HG03521 (cell line): ENCODE results near the gene DLL1.

Experiments
- ATAC-seq: cut with Tn5 transposase; IDR thresholded peaks from one replicate; pipeline ENCODE4 v1.9.1; 2021; ENCODE audit warnings: mild to moderate bottlenecking, moderate library complexity; ENCODE audit not compliant: unreplicated experiment

The DLL1 gene

GRCh38 chr6:170253226-170253909 lies 37.5 kb downstream of the DLL1 start:
- ATAC-seq, result no peak

GRCh38 chr6:170251776-170252571 lies 38.9 kb downstream of the DLL1 start:
- no peak for ATAC-seq

DNA sequence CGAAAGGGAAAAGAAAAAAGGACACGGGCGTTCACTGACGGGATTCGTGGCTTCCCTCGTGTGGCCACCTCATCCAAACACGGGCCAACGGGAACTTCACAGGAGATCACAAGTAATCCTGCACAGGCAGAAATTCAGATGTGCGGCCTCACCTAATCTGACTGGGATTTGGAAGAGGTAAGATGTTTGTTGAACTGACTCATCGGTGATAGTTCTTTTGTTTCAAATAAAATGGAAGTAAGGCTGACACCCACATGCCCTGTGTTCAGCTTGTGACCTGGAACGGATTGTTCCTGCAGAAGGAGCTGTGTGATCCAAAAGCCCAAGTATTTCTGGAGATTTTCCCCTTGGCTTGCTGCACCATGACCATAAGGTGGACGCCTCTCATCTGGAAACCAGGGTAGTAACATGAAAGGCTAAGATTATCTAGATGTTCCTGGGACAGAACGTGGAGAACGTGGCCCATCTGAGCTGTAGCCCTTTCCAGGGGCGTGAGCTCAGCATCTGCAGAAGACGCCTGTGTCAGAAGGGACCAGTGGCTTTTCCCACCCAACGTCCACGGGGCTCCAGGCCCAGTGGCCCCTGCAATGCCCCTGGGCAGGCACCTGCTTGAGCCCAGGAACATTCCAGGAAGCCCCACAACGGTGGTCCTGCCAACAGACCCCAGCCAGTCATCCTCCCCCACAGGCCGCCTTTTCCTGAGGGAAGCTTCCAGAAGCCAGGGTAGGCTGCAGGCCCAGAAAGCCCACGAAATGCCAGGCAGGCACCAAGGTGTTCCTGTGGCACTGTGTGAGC lies 39.7 kb downstream of the DLL1 start:
- no peak for ATAC-seq

GRCh38 chr6:170250455-170250854 lies 40.4 kb downstream of the DLL1 start:
- no peak for ATAC-seq

DNA sequence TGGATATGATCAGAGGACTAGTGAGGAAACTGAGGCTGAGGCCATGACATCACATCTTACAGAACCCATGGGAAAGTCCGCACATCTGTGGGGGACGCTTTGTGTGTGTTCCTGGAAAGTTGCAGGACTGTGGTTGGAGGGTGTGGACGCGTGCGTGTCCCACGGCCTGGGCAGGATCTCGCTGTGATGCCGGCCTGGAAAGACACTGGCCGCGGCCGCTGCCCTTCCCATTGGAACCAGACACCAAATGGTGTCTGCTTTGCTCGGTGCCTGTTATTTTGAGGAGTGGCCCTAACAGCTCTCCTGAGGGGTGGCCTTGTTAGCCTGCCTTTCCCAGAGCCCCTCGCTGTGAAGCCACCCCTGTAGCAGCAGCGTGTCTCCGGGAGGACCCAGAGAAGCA lies 41.1 kb downstream of the DLL1 start:
- no peak for ATAC-seq

DNA sequence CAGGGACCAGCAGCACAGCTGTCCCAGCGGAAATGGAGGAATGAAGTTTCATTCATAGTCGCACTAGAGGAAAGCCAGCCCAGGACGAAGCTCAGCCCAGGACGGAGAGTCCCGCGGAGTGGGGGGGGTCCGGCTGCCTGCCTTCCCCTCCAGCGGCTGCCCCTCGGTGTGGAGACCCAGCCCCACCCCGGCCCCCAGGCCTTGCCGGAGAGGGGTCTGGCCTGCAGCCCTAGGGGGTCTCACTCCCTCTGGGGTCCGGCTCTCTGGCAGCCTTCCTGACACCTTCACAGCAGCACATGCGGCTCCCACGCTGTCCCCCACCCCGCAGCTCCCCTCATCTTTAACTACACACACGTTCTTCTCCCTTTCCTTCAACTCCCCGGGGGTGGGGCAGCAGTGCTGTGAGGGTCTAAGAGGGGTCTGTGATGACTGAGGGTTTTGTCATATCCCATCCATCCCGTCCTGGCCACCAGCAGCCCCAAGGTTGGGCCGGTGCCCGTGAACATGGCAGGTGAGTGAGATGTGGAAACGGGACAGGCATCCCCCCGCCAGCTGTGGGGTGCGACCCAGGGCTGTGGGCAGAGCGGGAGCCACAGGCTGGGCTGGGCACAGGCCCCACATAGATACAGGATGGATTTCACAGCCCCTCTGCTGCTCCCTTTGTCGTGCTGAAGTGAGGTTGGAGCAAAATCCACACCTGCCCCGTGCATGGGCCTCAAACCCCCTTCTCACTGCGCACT lies 41.8 kb downstream of the DLL1 start:
- ATAC-seq, result no peak

DNA sequence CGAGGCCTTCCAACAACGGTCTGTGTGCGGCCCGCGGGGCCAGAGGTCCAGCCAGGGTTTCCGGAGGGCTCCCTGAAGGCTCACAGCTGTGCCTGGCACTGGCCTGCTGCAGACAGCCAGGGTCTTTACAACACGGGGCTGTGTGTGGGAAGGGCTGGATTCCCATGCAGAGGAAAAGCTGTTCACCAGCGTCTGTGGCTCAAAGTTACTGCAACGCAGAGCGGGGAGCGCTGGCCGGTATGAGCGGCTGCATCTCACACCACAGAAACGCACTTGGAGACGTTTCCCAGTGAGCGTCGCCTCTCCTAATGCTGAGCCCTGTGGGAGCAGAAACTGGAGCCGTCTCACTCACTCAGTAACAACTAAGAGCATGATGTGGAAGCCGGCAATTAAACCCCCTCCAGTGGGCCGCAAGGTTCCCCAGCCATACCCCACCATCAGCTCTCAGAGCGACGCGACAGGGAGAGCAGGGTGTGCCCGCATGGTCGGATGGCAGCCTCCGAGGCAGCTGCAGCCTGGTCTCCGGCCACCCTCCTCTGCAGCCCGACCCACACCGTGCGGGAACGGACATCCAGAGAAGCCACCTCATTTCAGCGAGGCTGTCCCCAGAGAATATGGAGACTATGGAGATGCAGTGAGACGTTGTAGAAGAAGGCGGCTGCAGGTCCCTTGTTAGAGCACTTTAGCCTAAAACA lies 42.6 kb downstream of the DLL1 start:
- no peak for ATAC-seq

DNA sequence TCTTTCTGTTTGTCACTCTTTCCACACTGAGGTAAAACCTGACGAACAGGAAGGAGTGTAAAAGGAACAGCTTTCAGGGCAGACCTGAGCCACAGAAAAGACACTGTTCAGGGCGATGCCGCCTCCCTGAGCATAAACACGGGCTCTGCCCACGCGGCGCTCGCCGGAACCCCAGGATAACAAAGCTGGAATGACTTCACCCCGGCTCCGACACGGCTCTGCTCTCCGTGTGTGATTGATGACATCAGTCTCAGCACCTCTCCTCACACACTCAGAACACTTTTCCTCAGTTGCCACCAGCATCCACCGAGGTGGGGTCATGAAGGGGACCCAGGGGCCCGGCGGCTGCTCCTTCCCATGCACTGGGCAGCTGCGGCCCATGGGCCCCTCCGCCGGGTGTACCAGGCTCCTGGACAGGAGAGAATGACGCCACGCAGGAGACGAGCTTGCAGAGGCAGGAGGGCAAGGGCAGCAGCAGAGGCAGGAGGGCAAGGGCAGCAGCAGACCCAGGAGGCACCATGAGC lies 43.6 kb downstream of the DLL1 start:
- no peak for ATAC-seq

- ATAC-seq, result no peak
These were observed 45.3 kb downstream of the DLL1 start for GRCh38 chr6:170245475-170245992.

- ATAC-seq, result no peak
These were observed 46.0 kb downstream of the DLL1 start for GRCh38 chr6:170244721-170245474.

DNA sequence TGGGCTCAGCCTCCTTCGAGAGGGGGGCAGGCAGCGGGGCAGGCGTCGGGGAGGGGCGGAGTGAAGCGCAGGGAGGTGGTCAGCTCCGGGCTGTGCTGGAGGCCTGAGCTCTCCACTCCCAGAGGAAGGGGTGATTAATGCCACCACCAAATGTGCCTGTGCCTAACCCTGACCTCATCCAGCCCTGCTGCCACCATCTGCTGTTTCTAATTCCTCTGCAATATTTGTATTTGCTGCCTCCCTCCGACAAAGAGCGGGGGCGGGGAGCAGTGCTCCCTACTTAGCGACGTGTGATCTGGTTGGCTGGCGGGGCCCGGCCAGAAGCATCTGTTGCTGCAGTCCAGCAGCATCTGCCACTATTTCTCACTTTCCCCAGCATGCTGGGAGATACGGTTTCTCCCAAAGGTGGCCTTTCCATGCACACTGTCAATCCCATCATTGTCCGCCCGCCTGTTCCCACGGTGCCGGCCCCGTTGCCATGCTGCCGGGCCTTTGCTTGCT lies 47.0 kb downstream of the DLL1 start:
- ATAC-seq, result no peak

DNA sequence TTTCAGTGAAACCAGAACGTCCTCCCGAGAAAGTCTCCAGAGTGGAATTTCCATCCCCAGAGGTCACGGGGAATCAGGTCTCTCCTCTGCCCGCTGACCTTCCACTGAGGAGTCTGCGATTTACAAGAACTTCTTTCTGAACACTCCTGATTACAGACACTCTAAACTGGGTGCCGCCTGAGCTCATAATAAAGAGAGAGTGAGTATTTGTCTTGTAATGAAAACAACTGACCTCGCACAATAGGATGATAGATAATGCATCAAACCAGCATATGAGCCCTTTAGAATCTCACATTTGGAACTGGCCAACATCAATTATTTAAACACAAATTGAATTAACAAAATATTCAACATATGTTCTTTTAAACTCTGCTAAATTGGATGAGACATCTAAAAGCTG lies 47.5 kb downstream of the DLL1 start:
- no peak for ATAC-seq

- ATAC-seq, result no peak
These were observed 51.9 kb downstream of the DLL1 start for GRCh38 chr6:170238741-170239565.

GRCh38 chr6:170237999-170238740 lies 52.7 kb downstream of the DLL1 start:
- no peak for ATAC-seq

- no peak for ATAC-seq
These were observed 54.6 kb downstream of the DLL1 start for GRCh38 chr6:170236131-170236836.

- ATAC-seq, result no peak
These were observed 55.3 kb downstream of the DLL1 start for GRCh38 chr6:170235391-170236125.
